GM12874 (cell line): ENCODE data around the gene SLC39A9.

ENCODE experiments used
- CTCF ChIP-seq: IDR thresholded peaks from 2 replicates; pipeline ENCODE4 v1.5.1; 2011; ENCODE audit warnings: low read depth, mild to moderate bottlenecking, control low read depth, low read length, moderate library complexity; ENCODE audit not compliant: insufficient read depth

Gene SLC39A9

GRCh38 chr14:69429643-69430042 is 31.2 kb downstream of the SLC39A9 start:
- TF ChIP-seq CTCF: no peak

- no peak for TF ChIP-seq CTCF
Observed at GRCh38 chr14:69430306-69430939, 31.9 kb downstream of the SLC39A9 start.

GRCh38 chr14:69432364-69432763 is 33.9 kb downstream of the SLC39A9 start:
- TF ChIP-seq CTCF: no peak

GRCh38 chr14:69439521-69440270 is 41.2 kb downstream of the SLC39A9 start:
- no peak for TF ChIP-seq CTCF

- no peak for TF ChIP-seq CTCF
Observed at GRCh38 chr14:69441948-69442347, 43.5 kb downstream of the SLC39A9 start.

- TF ChIP-seq CTCF: no peak
Observed at GRCh38 chr14:69443296-69443805, 44.9 kb downstream of the SLC39A9 start.

- TF ChIP-seq CTCF: no peak
Observed at GRCh38 chr14:69449216-69449615, 50.7 kb downstream of the SLC39A9 start.
